Measurements from ENCODE around the gene KDM7A. TPM values are rescaled to one million over a fixed set of nuclear protein-coding genes. Genes with fewer than 3 reads are reported as not detected.
"Not testable (repeated sequence)": the region's sequence is repeated elsewhere in the genome, so short reads cannot be mapped to it uniquely, and the experiment has no call there.

Gene KDM7A
- polyA plus RNA-seq, 1 experiment, result 3.8 TPM

GRCh38 chr7:140206616-140207389 lies 30.0 kb upstream of the KDM7A start:
- ChIA-PET POLR2A (no interaction called here), CTCF (no interaction called here)
- Histone ChIP-seq H3K9me3 (ENCODE audit: control insufficient read depth, insufficient read depth, low read length) (no peaks in the 10 kb centered on the region), H3K27ac (ENCODE audit: low read depth, low read length) (no peak overlapping the region), H3K27me3 (ENCODE audit: control insufficient read depth, insufficient read depth, low read length) (peaks cover 15% of the 10 kb centered on the region), H3K4me3 (ENCODE audit: low read depth, low read length) (no peak overlapping the region)
- no peak for DNase-seq (ENCODE audit: low read depth, low spot score)
- TF ChIP-seq CTCF (IDR thresholded peaks at IDR 0.05; ENCODE audit: low read depth, low read length), result no peak

- peaks cover 20% of the 10 kb centered on the region for H3K27me3 ChIP-seq (ENCODE audit: control insufficient read depth, insufficient read depth, low read length)
- H3K9me3 ChIP-seq (ENCODE audit: control insufficient read depth, insufficient read depth, low read length), result no peaks in the 10 kb centered on the region
- no peak overlapping the region for H3K4me3 ChIP-seq (ENCODE audit: low read depth, low read length)
- DNase-seq (ENCODE audit: low read depth, low spot score), result no peak
- ChIA-PET CTCF (no interaction called here), POLR2A (no interaction called here)
- no peak overlapping the region for H3K27ac ChIP-seq (ENCODE audit: low read depth, low read length)
- no peak for TF ChIP-seq CTCF (IDR thresholded peaks at IDR 0.05; ENCODE audit: low read depth, low read length)
Measured at GRCh38 chr7:140205600-140205999, 28.8 kb upstream of the KDM7A start.

- Histone ChIP-seq H3K4me3 (ENCODE audit: low read depth, low read length) (no peak overlapping the region), H3K27me3 (ENCODE audit: control insufficient read depth, insufficient read depth, low read length) (peaks cover 16% of the 10 kb centered on the region), H3K27ac (ENCODE audit: low read depth, low read length) (no peak overlapping the region), H3K9me3 (ENCODE audit: control insufficient read depth, insufficient read depth, low read length) (no peaks in the 10 kb centered on the region)
- ChIA-PET CTCF (no interaction called here), POLR2A (no interaction called here)
- DNase-seq (ENCODE audit: low read depth, low spot score), result no peak
- TF ChIP-seq CTCF (IDR thresholded peaks at IDR 0.05; ENCODE audit: low read depth, low read length), result no peak
Measured at GRCh38 chr7:140203556-140203955, 26.8 kb upstream of the KDM7A start.

- H3K27ac ChIP-seq (ENCODE audit: low read depth, low read length); CTCF ChIA-PET: not testable (repeated sequence)
Measured at GRCh38 chr7:140202942-140203341, 26.2 kb upstream of the KDM7A start.

GRCh38 chr7:140201393-140201792 lies 24.6 kb upstream of the KDM7A start:
- peaks cover 14% of the 10 kb centered on the region for H3K27me3 ChIP-seq (ENCODE audit: control insufficient read depth, insufficient read depth, low read length)
- H3K4me3 ChIP-seq (ENCODE audit: low read depth, low read length), result no peak overlapping the region
- peaks cover 6% of the 10 kb centered on the region; the same call in 1 of the 2 replicates for H3K9me3 ChIP-seq (ENCODE audit: control insufficient read depth, insufficient read depth, low read length)
- no peak for TF ChIP-seq CTCF (IDR thresholded peaks at IDR 0.05; ENCODE audit: low read depth, low read length)
- no peak for DNase-seq (ENCODE audit: low read depth, low spot score)
- no peak overlapping the region for H3K27ac ChIP-seq (ENCODE audit: low read depth, low read length)
- ChIA-PET CTCF (interaction anchor here (0.6 kb wide), 1 partner anchor 277 kb away, joined by 3 read pairs; no protein-coding TSS in a partner anchor), POLR2A (interaction anchor here (0.7 kb wide), 1 partner anchor 24 kb away, joined by 9 read pairs; no protein-coding TSS in a partner anchor)

More at GRCh38 chr7:140202942-140203341, 26.2 kb upstream of the KDM7A start:
- H3K27me3 ChIP-seq (ENCODE audit: control insufficient read depth, insufficient read depth, low read length), result peaks cover 16% of the 10 kb centered on the region
- DNase-seq (ENCODE audit: low read depth, low spot score); POLR2A ChIA-PET; H3K4me3 ChIP-seq (ENCODE audit: low read depth, low read length); H3K9me3 ChIP-seq (ENCODE audit: control insufficient read depth, insufficient read depth, low read length): not testable (repeated sequence)
